Measurements from ENCODE around the gene SAE1.

SAE1 gene

GRCh38 chr19:47107202-47107952 lies 23.3 kb upstream of the SAE1 start:
- DNase-seq, result no peak

- no peak for DNase-seq
These were observed 22.5 kb upstream of the SAE1 start for GRCh38 chr19:47107953-47108746.

GRCh38 chr19:47109177-47109540 lies 21.5 kb upstream of the SAE1 start:
- DNase-seq, result no peak

- DNase-seq, result no peak
These were observed 20.9 kb upstream of the SAE1 start for GRCh38 chr19:47109541-47110375.

GRCh38 chr19:47110521-47111005 lies 20.1 kb upstream of the SAE1 start:
- DNase-seq, result no peak

GRCh38 chr19:47111006-47111621 lies 19.5 kb upstream of the SAE1 start:
- no peak for DNase-seq

- no peak for DNase-seq
These were observed 18.9 kb upstream of the SAE1 start for GRCh38 chr19:47111682-47112165.

GRCh38 chr19:47112166-47112996 lies 18.3 kb upstream of the SAE1 start:
- DNase-seq, result peak in 1 of 2 experiments; percentile 52

- DNase-seq, result peak; percentile 99
These were observed 17.4 kb upstream of the SAE1 start, which contains the start of gene ZC3H4 for GRCh38 chr19:47112997-47113849. ZC3H4 (minus strand) TSS chr19:47113776; CDS start chr19:47112584, 1,192 bp downstream.

- DNase-seq, result no peak
These were observed 16.6 kb upstream of the SAE1 start for GRCh38 chr19:47113850-47114651.

- DNase-seq, result no peak
These were observed 10.1 kb upstream of the SAE1 start for GRCh38 chr19:47120470-47121067.

- DNase-seq, result no peak
These were observed 8.0 kb upstream of the SAE1 start for GRCh38 chr19:47122359-47123335.

GRCh38 chr19:47123406-47123805 lies 7.2 kb upstream of the SAE1 start:
- DNase-seq, result no peak

- DNase-seq, result peak; percentile 60 to 86
These were observed 5.5 kb upstream of the SAE1 start for GRCh38 chr19:47124937-47125668.

- DNase-seq, result no peak
These were observed 5.0 kb upstream of the SAE1 start for GRCh38 chr19:47125669-47125938.

- no peak for DNase-seq
These were observed 1.1 kb upstream of the SAE1 start for GRCh38 chr19:47129579-47129978.

- DNase-seq, result no peak
These were observed 481 bp upstream of the SAE1 start for GRCh38 chr19:47130120-47130588.
